Stimulated activated naive CD4-positive, alpha-beta T cell (primary cell): Measurements from ENCODE around the gene RPS2.
"Not testable (repeated sequence)": the region's sequence is repeated elsewhere in the genome, so short reads cannot be mapped to it uniquely, and the experiment has no call there.

Source experiments
- DNase-seq, 6 experiments: peaks; one replicate each; lab custom pipeline; 2025; lab: John Stamatoyannopoulos, UW

The RPS2 gene

DNA sequence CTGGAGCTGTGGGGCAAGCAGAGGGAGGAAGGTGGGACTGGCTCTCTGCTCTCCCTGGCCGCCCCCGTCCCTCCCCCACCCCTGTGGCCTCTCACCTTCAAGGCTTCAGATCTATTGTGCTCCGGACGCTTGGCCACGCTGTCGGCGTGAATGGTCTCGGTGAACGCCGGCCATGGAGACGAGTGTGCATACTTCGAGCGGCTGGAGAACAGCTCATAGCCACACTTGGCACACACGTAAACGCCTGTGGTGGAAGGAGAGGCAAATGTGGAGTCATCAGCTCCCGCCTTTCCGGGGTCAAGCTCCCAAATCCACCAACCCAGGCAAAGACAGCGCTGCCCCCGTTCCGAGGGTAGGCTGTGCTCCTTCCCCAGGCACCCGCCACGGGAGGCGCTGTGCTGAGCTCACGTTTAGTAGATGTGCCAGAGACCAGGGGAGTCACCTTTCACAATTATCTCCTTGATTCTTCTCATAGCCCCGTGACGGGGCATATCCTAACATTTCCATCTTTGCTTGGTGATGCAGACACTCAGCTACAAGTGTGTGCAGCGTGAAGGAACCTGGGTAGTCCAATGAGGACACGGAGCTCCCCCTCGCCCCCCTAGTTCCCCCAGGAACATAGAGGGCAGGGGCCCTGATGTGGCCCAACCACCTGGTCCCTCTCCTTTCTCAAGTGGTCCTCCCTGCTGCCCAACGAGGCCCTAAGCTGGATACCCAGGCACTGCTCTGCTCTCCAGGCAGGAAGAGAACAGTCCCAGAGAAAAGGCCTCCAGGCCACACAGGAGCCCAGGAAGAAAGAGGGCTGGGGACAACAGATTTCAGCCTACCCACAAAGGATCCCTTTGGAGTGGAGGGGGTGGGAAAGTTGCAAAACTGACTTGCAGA, 23.2 kb downstream of the RPS2 start:
- DNase-seq = no peak

DNA sequence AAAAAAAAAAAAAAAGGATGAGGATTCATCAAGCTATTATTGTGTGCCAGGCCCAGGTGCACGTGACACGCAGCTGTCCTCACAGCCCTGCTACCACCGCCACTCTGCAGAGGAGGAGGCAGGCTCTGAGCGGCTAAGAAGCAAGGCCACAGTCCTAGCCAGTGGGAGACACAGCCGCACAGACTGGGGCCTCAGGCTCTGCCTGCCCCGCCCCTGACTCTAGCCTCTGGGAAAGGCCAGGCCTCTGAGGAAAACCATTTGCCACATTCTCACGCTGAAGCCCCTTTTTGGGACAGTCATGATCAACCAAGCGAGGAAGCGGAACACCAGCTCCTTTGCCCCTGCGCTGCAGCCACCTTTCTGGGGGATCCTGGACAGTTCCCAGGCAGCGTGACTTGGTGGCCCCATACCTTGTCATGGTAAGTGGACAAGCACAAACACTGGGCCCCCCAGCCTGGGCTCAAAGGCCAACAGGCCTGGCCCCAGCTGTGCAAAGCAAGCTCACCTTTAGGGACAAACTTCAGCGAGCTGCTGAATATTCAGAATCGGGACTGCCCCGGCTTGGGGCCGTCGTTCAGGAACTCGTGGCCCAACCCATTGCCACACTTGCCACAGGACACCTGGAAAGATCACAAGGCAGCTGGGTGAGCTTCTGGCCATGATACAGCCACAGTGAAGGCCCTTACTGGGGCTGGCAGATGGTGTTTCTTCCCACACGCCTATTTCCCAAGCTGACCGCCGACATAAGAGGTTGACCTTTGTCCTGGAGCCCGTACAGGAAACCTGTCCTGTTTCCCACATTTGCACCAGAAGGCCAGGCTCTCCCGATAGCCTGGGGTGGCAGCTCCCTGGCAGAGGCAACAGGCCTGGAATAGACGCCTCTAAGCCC, 24.1 kb downstream of the RPS2 start:
- DNase-seq = no peak

DNA sequence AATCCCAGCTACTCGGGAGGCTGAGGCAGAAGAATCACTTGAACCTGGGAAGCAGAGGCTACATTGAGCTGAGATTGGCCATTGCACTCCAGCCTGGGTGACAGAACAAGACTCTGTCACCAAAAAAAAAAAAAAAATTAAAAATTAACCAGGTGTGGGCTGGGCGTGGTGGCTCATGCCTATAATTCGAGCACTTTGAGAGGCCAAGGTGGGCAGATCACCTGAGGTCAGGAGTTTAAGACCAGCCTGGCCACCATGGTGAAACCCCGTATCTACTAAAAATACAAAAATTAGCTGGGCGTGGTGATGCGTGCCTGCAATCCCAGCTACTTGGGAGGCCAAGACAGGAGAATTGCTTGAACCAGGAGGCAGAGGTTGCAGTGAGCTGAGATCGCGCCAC, 24.8 kb downstream of the RPS2 start:
- DNase-seq = not testable (repeated sequence)

DNA sequence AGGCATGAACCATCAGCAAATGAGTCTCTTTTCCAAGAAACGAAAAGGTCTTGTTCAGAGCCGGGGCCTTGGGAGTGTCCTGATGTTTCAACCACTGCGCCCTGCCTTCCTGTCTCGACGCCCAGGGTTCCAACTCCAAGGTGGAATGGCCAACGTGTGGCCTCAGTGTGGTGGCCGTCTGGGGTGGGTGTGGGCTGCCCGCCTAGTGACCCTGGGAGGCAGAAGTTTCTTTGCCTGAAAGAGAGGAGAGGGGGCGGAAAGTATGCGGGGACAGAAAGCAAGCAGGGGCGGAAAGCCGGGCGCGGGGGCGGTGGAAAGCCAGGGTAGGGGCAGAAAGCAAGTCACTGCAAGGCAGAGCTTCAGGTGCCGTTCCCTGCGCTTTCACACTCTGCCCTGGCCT, 25.7 kb downstream of the RPS2 start:
- no peak for DNase-seq

DNA sequence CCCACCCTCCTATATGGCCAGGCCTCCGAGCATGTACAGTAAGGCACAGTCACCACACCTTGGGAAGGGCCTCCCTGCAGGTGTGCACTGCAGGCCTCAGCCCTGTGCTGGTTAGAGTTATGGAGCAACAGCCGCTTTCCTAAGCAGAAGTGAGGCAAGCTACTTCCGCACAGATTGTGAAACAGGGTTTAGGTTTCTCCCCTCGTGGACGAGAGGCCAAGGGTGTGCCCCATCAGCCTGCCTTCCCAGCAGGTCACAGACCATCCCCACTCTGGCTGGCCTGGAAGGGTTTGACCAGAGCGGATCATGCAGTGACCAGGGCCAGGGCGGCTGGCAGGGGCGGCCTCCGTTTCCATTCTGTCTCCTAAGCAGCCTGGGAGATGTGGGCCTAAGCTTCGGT, 26.3 kb downstream of the RPS2 start:
- no peak for DNase-seq

DNA sequence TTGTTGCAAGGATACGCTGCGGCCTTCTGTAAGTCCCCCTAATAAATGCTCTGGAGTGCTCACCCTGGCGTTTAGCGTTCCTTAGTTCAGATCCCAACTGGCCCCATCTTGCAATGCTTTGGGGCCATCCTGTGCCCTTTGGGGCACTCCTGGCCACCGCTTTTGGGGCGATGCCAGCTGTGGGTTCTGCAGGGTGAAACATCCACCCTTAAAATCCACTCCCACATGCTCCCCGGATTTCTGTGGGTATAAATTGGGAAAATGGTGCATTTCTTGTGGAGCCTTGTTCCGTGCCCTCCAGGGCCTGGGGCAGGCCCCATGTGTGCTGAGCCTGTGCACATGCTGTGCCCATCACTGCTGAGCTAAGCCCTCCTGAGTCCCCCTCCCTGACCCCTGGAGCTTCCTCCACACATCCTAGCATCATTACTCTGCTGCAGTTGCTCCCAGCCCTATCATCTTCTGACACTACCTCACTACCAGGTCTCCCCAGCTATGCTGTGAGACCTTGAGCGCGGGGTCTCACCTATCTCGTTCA, 27.6 kb downstream of the RPS2 start:
- no peak for DNase-seq

DNA sequence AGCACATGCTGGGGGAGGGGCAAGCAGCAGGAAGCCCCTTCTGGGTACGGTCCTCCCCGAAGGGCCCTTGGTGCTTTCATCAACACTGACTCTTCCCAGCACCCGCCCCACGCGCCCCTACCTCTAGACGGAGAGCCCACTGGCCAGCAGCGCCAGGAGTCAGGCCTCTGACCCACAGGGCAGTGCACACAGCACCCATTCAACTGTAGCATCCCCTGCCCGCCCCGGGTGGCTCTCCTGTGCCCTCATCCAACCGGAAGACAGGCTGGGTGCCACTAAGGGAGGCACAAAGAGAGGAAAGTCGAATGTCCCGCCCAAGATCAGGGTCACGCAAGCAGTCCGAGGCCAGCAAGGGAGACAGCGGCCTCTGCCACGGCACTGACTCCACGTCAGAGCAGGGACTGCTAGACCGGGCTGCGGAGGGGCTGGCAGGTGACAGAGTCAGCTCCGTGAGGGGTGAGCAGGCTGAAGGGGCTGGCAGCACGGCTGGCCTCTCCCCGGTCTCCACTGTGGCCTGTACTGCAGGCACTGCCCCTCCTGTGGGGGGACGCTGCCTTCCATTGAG, 31.4 kb downstream of the RPS2 start:
- DNase-seq = no peak

DNA sequence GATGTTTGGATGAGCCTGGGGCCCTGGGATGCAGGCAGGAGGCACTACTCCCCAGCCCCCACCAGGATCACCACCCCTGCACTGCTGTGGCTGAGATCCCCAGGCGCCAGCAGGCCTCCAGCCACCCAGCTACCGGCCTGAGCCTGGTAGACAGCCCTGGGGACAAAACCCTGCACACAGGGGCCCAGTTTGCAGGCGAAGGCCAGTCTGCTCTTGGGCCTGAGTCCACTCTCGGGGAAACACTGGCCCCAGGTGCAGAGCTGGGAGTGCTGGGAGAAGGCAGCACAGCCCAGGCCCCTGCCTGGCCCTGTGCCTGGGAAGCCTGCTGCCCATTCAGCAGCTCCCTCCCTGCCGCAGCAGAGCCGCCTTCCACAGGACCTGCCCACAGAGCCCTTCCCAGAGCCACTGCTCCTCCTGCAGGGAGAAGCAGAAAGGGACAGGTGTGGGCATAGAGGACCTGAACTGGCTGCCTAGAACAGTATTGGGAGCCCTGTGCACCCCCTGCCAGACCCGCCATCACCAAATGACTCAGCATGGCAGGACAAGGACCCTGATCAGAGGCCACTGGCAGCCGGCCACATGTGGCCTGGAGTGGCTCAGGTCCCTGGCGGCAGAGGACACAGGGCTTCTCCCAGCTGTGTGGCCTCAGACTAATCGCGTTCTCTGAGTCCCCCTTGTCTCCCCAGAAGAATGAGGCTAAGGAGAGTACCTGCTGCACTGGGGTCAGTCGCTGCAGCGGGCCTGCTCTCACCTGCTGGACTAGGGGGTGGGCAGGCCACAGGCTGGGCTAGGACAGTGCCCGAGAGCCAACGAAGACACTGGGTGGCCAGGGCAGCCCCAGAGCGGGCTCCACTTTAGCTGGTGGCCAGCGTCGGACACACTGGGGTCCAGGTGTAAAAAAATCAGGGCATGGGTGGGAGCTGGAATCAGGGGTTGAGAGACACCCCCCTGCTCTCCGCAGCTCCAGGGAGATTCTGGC, 32.3 kb downstream of the RPS2 start:
- no peak for DNase-seq

DNA sequence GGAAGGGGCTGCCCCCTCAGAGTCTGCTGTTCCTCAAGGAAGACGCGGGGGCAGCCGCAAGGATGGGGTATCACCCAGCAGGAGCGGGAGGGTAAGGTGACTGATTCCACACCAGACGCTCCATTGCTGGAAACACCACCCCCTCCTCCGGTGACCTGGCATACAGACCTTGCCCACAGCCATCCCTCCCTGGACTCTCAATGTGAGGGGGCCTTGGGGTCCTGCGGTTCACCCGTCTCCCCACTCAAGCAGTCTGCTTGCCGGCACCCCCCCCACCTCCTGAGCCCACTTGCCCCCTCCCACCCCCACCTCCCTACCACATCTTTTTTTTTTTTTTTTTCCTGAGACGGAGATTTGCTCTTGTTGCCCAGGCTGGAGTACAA, 34.3 kb downstream of the RPS2 start:
- no peak for DNase-seq

DNA sequence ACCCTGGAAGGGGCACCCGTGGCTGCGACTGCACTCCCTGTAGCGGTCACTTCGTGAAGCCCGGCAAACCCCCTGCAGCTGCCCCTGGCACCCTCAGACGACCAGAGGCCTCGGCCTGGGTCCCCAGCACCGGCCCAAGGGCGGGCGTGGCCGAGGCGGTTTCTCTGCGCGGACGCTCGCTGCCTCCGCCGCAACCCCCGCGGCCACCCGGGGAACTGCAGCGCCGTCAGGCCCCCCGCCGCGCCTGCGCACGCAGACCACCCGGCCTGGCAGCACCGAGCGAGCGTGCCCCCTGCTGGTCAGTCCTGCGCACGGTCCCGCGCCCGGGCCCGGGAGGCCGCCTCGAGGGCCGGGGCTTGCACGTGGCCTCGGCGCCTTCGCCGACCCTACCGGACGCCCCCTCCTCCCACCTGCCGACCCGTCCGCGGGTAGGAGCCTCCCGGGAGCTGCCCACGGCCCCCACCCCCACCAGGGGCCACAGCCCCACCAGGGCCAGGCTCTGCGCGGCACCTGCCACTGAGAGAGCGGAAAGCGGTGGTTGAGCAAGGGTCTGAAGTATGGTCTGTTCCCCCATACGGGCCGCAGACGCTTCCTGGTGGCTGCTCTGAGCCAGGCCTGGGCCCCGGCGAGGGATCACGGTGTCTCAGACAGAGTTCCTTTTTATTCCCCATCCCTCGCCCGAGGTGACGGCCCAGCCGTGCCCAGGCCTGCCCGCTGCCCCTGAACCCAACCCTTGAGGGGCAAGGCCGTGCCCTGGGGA, 34.9 kb downstream of the RPS2 start:
- DNase-seq = peak; percentile 81 to 96 (median 90)

DNA sequence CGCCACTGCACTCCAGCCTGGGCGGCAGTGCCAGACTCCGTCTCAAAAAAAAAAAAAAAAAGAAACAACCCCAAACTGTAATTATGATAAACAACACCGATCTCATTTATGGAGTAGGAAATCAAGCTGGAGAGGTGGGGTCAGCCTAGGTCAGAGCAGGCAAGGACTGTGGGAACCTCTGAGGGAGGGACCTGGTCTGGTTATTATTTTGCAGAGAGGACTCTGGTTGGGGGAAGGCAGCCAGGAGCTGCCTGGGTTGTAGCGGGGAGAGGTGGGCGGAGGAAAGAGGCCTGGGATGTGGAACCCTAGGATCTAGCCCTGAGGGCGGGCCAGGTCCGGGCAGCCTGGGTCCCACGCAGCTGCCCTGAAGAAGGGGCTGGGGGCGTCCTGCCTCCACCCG, 35.5 kb downstream of the RPS2 start:
- peak in 1 of 6 experiments; percentile 55 for DNase-seq

DNA sequence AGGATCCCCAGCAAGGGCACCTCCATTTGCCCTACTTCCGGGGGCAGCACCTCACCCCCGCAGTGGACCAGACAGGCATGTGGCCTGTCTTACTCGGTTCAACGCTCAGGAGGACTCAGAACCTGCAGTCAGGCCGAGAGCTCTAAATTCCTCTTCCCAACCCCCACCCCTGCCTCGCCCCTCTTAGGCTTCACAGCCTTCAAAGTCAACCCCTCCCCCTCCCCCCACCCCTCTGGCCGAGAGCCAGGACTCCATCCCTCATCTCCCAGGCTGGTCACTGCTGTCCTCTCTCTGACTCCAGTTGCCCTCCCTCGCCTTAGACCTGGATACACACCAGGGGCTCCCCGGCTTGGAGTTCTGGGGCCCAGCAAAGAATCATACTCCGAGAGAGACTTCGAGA, 38.4 kb downstream of the RPS2 start:
- DNase-seq = no peak

DNA sequence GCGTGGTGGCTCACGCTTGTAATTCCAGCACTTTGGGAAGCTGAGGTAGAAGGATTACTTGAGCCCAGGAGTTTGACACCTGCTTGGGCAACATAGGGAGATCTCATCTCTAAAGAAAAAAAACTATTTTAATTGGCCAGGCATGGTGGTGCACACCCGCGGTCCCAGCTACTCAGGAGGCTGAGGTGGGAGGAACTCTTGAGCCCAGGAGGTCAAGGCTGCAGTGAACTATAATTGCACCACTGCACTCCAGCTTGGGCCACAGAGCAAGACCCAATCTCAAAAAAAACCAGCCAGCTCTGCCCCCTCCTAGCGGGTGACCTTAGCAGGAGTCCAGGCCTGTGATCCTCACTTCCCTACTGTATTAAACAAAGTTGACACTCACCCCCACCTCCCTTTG, 40.5 kb downstream of the RPS2 start:
- no peak for DNase-seq

DNA sequence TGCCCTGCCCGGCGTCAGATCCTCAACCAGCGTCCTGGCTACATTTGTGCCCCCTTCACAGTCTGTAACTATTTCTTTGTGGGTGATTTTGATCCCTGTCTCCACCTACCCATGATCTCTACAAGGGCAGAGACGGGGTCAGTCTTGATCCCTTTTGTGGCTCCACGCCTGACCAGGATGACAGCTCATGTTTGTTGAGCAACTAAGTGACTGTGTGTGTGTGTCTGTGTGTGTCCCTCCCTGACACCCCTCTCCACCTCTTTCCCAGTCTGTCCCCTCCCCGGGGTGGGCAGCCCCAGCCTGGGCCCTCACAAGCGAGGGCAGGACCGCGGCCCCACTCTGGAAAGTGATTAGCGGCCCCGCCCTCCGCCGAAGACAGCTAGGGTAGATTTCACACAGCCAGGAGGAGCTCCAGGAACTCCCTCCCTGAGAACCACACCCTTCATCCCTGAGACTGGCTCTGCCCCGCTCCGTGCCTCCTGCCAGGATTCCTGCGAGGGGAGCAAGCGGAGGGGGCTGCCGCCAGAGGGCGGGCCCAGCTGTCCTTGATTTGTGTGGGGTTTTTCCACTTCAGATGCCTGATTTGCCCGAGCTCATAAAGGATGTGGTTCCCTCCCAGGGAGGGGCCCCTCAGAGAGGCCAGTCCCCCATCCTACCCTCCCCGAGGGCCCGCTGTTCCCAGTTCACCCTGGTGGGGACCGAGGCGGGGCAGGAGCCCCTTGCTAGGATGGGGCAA, 41.2 kb downstream of the RPS2 start:
- DNase-seq = no peak

DNA sequence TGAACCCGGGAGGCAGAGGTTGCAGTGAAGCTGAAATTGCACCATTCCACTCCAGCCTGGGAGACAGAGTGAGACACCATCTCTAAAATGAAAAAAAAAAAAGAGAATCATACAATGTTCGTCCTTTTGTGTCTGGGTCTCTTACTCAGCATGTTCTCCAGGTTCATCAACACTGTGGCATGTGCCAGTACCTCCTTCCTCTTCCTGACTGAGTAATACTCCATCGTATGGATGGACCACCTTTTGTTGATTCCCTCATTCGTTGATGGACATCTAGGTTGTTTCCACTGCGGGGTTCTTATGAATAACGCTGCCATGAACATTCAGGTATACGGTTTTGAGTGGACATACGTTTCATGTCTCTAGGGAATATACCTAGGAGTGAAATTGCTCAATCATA, 42.3 kb downstream of the RPS2 start:
- no peak for DNase-seq

DNA sequence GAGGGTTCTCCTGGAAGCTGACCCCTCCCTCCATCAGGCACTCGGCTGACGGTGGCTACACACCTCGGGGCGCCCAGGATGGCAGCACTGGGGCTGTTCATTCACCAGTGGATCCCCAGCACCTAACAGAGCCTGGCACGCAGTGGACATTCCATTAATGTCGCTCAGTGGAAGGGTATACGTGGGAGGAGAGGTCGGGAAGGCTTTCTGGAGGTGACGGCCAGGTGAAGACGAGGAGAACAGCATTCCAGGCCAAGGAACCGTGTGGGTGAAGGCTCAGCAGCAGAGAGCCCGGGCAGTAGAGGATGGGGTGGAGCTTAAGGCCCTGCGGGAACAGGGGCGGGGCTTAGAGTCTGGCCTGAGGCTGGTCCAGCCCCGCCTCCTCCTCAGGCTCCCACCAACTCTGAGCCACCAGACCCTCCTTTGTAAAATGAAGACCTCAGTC, 43.9 kb downstream of the RPS2 start:
- DNase-seq = no peak

DNA sequence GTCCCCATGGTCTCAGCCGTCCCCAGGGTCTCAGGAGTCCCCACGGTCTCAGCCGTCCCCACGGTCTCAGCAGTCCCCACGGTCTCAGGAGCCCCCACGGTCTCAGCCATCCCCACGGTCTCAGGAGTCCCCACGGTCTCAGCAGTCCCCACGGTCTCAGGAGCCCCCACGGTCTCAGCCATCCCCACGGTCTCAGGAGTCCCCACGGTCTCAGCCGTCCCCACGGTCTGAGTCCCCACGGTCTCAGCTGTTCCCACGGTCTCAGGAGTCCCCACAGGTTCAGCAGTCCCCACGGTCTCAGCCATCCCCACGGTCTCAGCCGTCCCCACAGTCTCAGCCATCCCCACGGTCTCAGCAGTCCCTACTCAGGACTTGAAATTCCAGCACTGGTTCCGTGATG, 44.5 kb downstream of the RPS2 start:
- DNase-seq = not testable (repeated sequence)

DNA sequence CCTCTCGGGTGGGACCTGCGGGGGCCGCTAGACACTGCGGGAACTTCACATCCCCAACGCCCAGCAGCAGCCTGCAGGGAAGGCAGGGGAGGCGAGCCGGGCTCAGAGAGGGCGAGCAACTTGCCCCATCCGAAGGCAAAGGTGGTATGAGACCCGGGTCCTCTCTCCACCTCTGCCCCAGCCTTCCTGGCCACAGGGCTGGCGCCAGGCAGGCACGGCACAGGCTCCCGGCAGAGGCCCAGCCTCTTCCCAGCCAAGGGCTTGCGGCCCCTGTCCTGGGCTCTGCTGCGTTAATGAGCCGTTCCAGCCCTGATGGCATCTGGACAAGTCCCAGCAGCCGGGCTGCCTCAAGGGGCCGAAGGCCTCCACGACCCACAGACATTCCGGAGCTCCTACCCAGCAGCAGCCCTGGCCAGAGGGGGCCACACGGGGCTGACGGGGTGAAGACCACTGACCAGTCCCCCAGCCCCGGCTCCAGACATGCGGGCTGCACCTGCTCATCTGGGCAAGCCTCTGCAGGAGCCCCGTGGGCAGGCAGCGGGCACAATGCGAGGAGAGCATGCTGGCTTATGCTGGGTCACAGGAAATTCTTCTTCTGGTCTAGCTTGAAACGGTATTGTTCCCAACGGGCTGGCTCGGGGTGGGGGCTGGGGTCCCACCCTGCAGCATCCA, 45.2 kb downstream of the RPS2 start:
- no peak for DNase-seq
